K562 (cell line): ENCODE measurements around the gene HOXD12. TPM values are rescaled to one million over a fixed set of nuclear protein-coding genes. Genes with fewer than 3 reads are reported as not detected.

Experiments
- ATAC-seq: fragments of 200-7000 bp; cut with Tn5 transposase; 3 replicates; pipeline ENCODE4 v1.9.1; 2020; ENCODE audit warnings: moderate library complexity
- BruUV-seq: library from RNA; stranded (reverse); fragments of 400-500 nt; replicated peaks from 2 replicates; lab custom pipeline; 2021; lab: Mats Ljungman, UMichigan
- CTCF ChIA-PET: fragments of 300-600 bp; formaldehyde crosslinking; extraction: SDS; loops from one replicate; lab custom pipeline; 2021; ENCODE audit warnings: low intra/inter-chr PET ratio; lab: Yijun Ruan, JAX
- POLR2A ChIA-PET: fragments of 300-600, 350-650 bp; sonication (Branson Sonifier 250); formaldehyde crosslinking; extraction: SDS; loops from one replicate; lab custom pipeline; 2021; ENCODE audit warnings: antibody characterized with exemption, inconsistent platforms; lab: Yijun Ruan, JAX
- DNase-seq, 4 experiments: peaks; one replicate each; pipeline versions ENCODE4 v3.0.0 to v3.0.0-alpha.2; 2011 to 2018; ENCODE audit warnings: low spot score in 3 of 4, mixed read lengths in 3 of 4; ENCODE audit errors: extremely low read depth in 1 of 4
- FAIRE-seq: peaks from 2 replicates; lab custom pipeline; 2011; peaks lifted over from hg19 to GRCh38; lab: Jason Lieb, UNC
- H2AFZ ChIP-seq: 2 replicates; pipeline ENCODE4 v1.6.0; 2011; ENCODE audit warnings: low read depth, low read length, control low read depth, inconsistent platforms
- H3K27ac ChIP-seq: fragments of 200-600 bp; 3 replicates; pipeline ENCODE4 v1.8.0; 2011; ENCODE audit warnings: low read depth, mild to moderate bottlenecking, control low read depth, inconsistent platforms, low read length, moderate library complexity, mixed read lengths; ENCODE audit errors: extremely low read depth
- H3K27me3 ChIP-seq, 2 experiments: fragments of 300-600 bp in 1 of 2; 2 replicates in 1 of 2; 3 replicates in 1 of 2; pipeline versions ENCODE4 v1.6.0 to v1.8.0; 2011; ENCODE audit warnings: inconsistent platforms in 2 of 2, low read length in 2 of 2, mild to moderate bottlenecking in 1 of 2, mixed read lengths in 1 of 2, moderate library complexity in 1 of 2; ENCODE audit not compliant: control insufficient read depth in 2 of 2, insufficient read depth in 2 of 2
- H3K36me3 ChIP-seq: fragments of 300-600 bp; 3 replicates; pipeline ENCODE4 v1.8.0; 2011; ENCODE audit warnings: mild to moderate bottlenecking, low read length, inconsistent platforms; ENCODE audit not compliant: control insufficient read depth, insufficient read depth
- H3K4me1 ChIP-seq, 2 experiments: fragments of 200-600 bp in 1 of 2; replicated peaks in 1 of 2; 2 replicates in 1 of 2; 3 replicates in 1 of 2; pipeline versions ENCODE4 v1.5.1 to v1.8.0; 2011; ENCODE audit warnings: inconsistent platforms in 2 of 2, low read length in 2 of 2, mild to moderate bottlenecking in 1 of 2, mixed read lengths in 1 of 2, moderate library complexity in 1 of 2; ENCODE audit not compliant: control insufficient read depth in 2 of 2, insufficient read depth in 2 of 2
- H3K4me2 ChIP-seq: 2 replicates; pipeline ENCODE4 v1.6.1; 2011; ENCODE audit warnings: low read length, control low read depth, inconsistent platforms, mixed read lengths; ENCODE audit not compliant: insufficient read depth
- H3K4me3 ChIP-seq: fragments of 200-600 bp; sonication (generic), shearing (Covaris generic); 2 replicates; pipeline ENCODE4 v1.5.1; 2016; ENCODE audit warnings: control low read depth, inconsistent platforms
- H3K79me2 ChIP-seq: fragments of 200-600 bp; 3 replicates; pipeline ENCODE4 v1.8.0; 2011; ENCODE audit warnings: low read length, inconsistent platforms; ENCODE audit not compliant: control insufficient read depth, insufficient read depth
- H3K9ac ChIP-seq, 2 experiments: 2 replicates each; pipeline versions ENCODE4 v1.6.0 to v1.6.1; 2011; ENCODE audit warnings: low read depth in 2 of 2, low read length in 2 of 2, control low read depth in 1 of 2, inconsistent platforms in 1 of 2, mild to moderate bottlenecking in 1 of 2, mixed read lengths in 1 of 2; ENCODE audit not compliant: insufficient read depth in 1 of 2
- H3K9me1 ChIP-seq: one replicate; pipeline ENCODE4 v1.6.0; 2011; ENCODE audit warnings: inconsistent platforms, mild to moderate bottlenecking, low read length, moderate library complexity; ENCODE audit not compliant: control insufficient read depth, insufficient read depth
- H3K9me3 ChIP-seq: replicated peaks from 2 replicates; pipeline ENCODE4 v1.5.1; 2011; ENCODE audit warnings: low read depth, low read length, inconsistent platforms; ENCODE audit not compliant: control insufficient read depth, insufficient read depth
- H4K20me1 ChIP-seq: replicated peaks from 2 replicates; pipeline ENCODE4 v1.6.1; 2011; ENCODE audit warnings: low read length, inconsistent platforms, mixed read lengths; ENCODE audit not compliant: control insufficient read depth, insufficient read depth
- SPI1 ChIP-seq: IDR thresholded peaks from 2 replicates; pipeline ENCODE4 v1.6.1; 2011; ENCODE audit warnings: low read depth, low read length, control low read depth, borderline replicate concordance
- ZFP30 ChIP-seq: fragments of 250-450 bp; sonication (Bioruptor Pico); IDR thresholded peaks from 2 replicates; pipeline ENCODE4 v1.8.0; 2022; ENCODE audit warnings: moderate library complexity, mild to moderate bottlenecking, inconsistent platforms, borderline replicate concordance
- WGBS: fragments of 100-300 bp; shearing (Covaris generic); methylation state at CpG from one replicate; pipeline ENCODE4 v1.1.6; 2016; ENCODE audit warnings: low coverage, mixed read lengths; ENCODE audit not compliant: insufficient coverage; ENCODE audit errors: missing lambda C conversion rate; 5-methylcytosine and 5-hydroxymethylcytosine counted together
- in situ Hi-C: fragments of 300-500 bp; cut with MboI; formaldehyde crosslinking; loops from 4 replicates; pipeline ENCODE4 v1.15.0; 2018; ENCODE audit warnings: inconsistent platforms, mixed read lengths
- intact Hi-C: fragments of 100-400 bp; cut with micrococcal nuclease; formaldehyde crosslinking; loops from 2 replicates; pipeline ENCODE4 v1.14.2; 2022
- polyA plus RNA-seq, 8 experiments: library from polyadenylated mRNA; depleted of rRNA in 4 of 8; stranded (reverse) in 5 of 8; unstranded in 3 of 8; fragments of >200 nt; fragmentation: Nextera tagmentation in 2 of 8; fragmentation: Illumina TruSeq in 1 of 8; extraction: Ambion mirVana in 2 of 8; extraction: Trizol in 1 of 8; gene quantifications; 2 replicates each; pipeline versions ENCODE4 v1.2.1 to v1.2.3, GENCODE V29; 2011 to 2014; ENCODE audit warnings: inconsistent platforms in 1 of 8, missing spikeins in 1 of 8
- total RNA-seq, 7 experiments: library from RNA; depleted of rRNA in 6 of 7; stranded (reverse); fragments of >200 nt in 6 of 7; fragmentation: Illumina TruSeq in 2 of 7; extraction: Trizol in 2 of 7; gene quantifications; 2 replicates each; pipeline versions ENCODE4 v1.2.1 to v1.2.3, GENCODE V29; 2011 to 2021; ENCODE audit warnings: low replicate concordance in 1 of 7

The HOXD12 gene
- total and polyA plus RNA-seq, 9 of the 15 experiments (the other 6 are each of a cell fraction or from before 2014, with no cell fraction given) = not detected

GRCh38 chr2:176071330-176072291, 28.0 kb upstream of the HOXD12 start:
- Histone ChIP-seq H3K9me3 (no peaks in the 10 kb centered on the region), H3K9ac (no peak overlapping the region), H3K36me3 (no peaks in the 10 kb centered on the region), H3K4me2 (no peak overlapping the region), H3K4me3 (no peak overlapping the region), H4K20me1 (no peaks in the 10 kb centered on the region; the same call in 1 of the 2 replicates), H2AFZ (0 out of 2 replicates have a peak overlapping the region, but pooled peaks have one; percentile 4), H3K27me3 (peaks cover 79 to 80% of the 10 kb centered on the region in 2 experiments), H3K79me2 (no peaks in the 10 kb centered on the region), H3K27ac (no peak overlapping the region)
- intact Hi-C loops (loop anchor here (10.0 kb wide), 1 partner anchor 207 kb away; no protein-coding TSS in a partner anchor), in situ Hi-C loops (loop anchor here (10.0 kb wide), 1 partner anchor 387 kb away; no protein-coding TSS in a partner anchor)
- DNase-seq (no peak), ATAC-seq (no peak), FAIRE-seq (no peak)
- WGBS = 15% methylated on average over 52 of the region's 58 CpGs
- POLR2A ChIA-PET = interaction anchor here (0.5 to 1.2 kb wide), 5 partner anchors 13 to 1193 kb away, joined by 3 to 4 read pairs (median 3); no protein-coding TSS in a partner anchor
- CTCF ChIA-PET = interaction anchor here (0.6 kb wide), 1 partner anchor 812 kb away, joined by 3 read pairs; no protein-coding TSS in a partner anchor
- no peak for TF ChIP-seq ZFP30 (CRISPR knock-in tag)
- peak; percentile 67 for TF ChIP-seq SPI1
- TF ChIP-seq, all 486 proteins: peak for 1
- peaks cover 3 to 26% of the 10 kb centered on the region in 2 experiments; a peak in 2 of 5 replicates for H3K4me1 ChIP-seq
- no TSS peak for BruUV-seq
- H3K9me1 ChIP-seq = peaks cover 3% of the 10 kb centered on the region
